VCaP (cell line): ENCODE results near the gene UTY.

Experiments
- H3K27ac ChIP-seq: fragments of 450-650 bp; 2 replicates; pipeline ENCODE4 v1.5.1; 2017
- TF ChIP-seq, protein P1 (sequence below): fragments of 450-650 bp; conservative IDR thresholded peaks from 2 replicates; pipeline ENCODE4 v1.5.1; 2017; ENCODE audit warnings: mild to moderate bottlenecking, moderate library complexity

Gene UTY

DNA sequence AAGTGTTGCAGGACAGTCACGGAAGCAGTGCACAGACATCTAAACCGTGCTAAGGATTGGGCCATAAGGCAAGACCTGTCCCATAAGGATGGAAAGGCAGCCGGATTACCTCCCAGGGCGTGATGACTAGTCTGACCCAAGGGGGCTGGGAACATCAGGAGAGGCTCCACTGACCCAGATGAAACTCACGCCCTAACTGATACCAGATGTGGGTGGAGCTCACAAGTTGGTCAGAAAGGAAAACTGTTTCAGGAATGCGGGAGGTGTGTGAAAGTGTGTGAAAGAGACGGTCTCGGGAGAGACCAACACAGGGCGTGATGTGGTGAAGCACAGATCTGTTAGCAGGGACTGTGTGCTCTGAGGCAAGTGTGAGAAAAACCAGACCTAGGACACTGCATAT lies 140.5 kb downstream of the UTY start:
- no peak overlapping the region for H3K27ac ChIP-seq
- TF ChIP-seq, protein P1, sequence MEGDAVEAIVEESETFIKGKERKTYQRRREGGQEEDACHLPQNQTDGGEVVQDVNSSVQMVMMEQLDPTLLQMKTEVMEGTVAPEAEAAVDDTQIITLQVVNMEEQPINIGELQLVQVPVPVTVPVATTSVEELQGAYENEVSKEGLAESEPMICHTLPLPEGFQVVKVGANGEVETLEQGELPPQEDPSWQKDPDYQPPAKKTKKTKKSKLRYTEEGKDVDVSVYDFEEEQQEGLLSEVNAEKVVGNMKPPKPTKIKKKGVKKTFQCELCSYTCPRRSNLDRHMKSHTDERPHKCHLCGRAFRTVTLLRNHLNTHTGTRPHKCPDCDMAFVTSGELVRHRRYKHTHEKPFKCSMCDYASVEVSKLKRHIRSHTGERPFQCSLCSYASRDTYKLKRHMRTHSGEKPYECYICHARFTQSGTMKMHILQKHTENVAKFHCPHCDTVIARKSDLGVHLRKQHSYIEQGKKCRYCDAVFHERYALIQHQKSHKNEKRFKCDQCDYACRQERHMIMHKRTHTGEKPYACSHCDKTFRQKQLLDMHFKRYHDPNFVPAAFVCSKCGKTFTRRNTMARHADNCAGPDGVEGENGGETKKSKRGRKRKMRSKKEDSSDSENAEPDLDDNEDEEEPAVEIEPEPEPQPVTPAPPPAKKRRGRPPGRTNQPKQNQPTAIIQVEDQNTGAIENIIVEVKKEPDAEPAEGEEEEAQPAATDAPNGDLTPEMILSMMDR = no peak

DNA sequence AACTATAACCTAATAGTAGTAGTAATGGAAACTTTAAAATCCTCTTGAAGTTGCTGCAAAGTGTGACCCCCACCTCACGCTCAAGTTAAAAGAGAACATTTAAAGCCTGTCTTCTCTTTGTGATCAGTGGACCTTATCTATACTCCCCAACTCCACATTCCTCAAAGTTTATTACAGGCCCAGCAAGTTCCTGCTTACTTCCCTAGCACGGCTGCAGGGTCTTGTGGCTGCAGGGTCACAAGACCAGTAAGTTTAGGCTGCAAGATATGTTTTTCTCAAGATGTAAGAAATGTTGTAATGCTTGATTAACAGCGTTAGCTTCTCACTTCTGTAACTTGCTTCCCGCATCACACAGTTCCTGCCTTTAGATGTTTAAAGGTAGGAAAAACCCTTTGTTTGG lies 141.1 kb downstream of the UTY start:
- TF ChIP-seq, protein P1 = no peak
- H3K27ac ChIP-seq = no peak overlapping the region

DNA sequence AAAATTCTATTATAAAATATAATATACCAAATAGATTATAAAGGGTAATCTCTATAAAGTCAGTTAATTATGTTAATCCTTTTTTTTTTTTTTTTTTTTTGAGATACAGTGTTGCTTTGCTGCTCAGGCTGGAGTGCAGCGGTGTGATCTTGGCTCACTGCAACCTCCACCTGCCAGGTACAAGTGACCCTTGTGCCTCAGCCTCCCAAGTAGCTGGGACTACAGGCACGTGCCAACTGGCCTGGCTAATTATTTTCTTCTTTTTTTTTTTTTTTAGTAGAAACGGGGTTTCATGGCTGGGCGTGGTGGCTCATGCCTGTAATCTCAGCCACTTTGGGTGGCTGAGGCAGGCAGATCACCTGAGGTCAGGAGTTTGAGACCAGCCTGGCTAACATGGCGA lies 141.9 kb downstream of the UTY start:
- TF ChIP-seq, protein P1 = no peak
- H3K27ac ChIP-seq = no peak overlapping the region

DNA sequence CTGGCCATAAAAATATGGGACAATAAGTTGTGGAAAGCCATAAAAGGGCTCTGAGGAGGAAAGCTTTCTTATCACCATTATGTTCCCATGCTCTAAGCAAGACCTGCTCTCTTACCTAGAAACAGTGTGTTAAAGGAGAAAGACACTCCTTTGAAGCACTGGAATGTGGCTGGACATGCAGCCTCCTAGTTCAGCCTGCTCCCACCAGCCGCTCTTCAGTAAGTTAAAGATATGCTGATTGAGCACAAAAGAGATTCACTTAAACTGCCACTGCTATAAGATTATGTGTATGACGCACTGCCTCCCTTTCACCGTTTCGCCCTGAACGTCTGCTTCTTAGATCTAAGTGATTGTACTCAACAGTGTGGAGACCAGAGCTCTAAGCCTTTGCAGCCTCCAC lies 146.0 kb downstream of the UTY start:
- TF ChIP-seq, protein P1 = no peak
- H3K27ac ChIP-seq = no peak overlapping the region

- H3K27ac ChIP-seq = peak overlapping the region; percentile 75
- TF ChIP-seq, protein P1 = no peak
These were observed 149.2 kb downstream of the UTY start for GRCh38 chrY:13330651-13331050.

DNA sequence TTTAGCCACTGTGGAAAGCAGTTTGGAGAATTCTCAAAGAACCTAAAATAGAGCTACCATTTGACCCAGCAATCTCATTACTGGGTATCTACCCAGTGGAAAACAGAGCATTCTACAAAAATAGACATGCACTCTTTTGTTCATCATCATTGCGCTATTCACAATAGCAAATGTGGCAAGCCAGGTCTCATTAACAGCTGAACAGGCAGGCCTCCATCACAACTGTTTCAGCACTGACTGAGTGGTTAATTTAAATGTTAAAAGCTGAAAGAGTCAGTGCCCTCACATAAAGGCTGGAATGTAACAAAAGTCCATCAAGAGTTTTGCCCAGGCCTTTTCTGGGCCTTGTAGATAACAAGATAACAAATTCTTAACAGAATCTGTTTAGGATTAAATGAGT lies 166.9 kb downstream of the UTY start:
- TF ChIP-seq, protein P1 = no peak
- no peak overlapping the region for H3K27ac ChIP-seq

DNA sequence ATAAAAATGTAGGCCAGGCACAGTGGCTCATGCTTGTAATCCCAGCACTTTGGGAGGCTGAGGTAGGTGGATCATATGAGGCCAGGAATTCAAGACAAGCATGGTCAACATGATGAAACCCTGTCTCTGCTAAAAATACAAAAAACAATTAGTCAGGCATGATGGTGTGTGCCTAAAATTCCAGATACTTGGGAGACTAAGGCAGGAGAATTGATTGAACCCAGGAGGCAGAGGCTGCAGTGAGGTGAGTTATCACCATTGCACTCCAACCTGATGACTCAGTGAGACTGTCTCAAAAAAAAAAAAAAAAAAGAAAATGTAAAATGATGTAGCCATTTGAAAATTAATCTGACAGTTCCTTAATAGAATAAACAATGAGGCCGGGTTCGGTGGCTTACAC lies 171.9 kb downstream of the UTY start:
- TF ChIP-seq, protein P1 = no peak
- H3K27ac ChIP-seq = no peak overlapping the region

DNA sequence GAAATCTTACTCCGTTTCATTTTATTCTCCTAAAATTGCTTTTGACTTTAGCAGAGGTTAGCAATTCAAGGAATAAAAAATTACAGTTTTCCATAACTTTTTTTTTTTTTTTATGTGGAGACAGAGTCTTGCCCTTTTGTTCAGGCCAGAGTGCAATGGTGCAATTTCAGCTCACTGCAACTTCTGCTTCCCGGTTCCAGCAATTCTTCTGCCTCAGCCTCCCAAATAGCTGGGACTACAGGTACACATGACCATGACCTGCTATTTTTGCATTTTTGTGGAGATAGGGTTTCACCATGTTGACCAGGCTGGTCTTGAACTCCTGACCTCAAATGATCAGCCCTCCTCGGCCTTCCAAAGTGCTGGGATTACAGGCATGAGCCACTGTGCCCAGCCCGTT lies 179.0 kb downstream of the UTY start:
- TF ChIP-seq, protein P1 = no peak
- H3K27ac ChIP-seq = no peak overlapping the region
